GM21723 (cell line): ENCODE measurements around the gene GMPR.

Experiments
- ATAC-seq: cut with Tn5 transposase; IDR thresholded peaks from one replicate; pipeline ENCODE4 v1.9.1; 2021; ENCODE audit warnings: mild to moderate bottlenecking, moderate library complexity; ENCODE audit not compliant: unreplicated experiment

GMPR gene

GRCh38 chr6:16270178-16270794 is 31.9 kb downstream of the GMPR start:
- ATAC-seq = no peak

- no peak for ATAC-seq
Observed at GRCh38 chr6:16271428-16271827, 33.0 kb downstream of the GMPR start.

- ATAC-seq = no peak
Observed at GRCh38 chr6:16272201-16272600, 33.8 kb downstream of the GMPR start.

- no peak for ATAC-seq
Observed at GRCh38 chr6:16273256-16273655, 34.9 kb downstream of the GMPR start.

GRCh38 chr6:16274483-16274882 is 36.1 kb downstream of the GMPR start:
- no peak for ATAC-seq

- ATAC-seq = no peak
Observed at GRCh38 chr6:16274885-16275589, 36.6 kb downstream of the GMPR start.

- no peak for ATAC-seq
Observed at GRCh38 chr6:16277101-16277981, 39.0 kb downstream of the GMPR start.

- ATAC-seq = no peak
Observed at GRCh38 chr6:16278048-16278724, 39.8 kb downstream of the GMPR start.

- ATAC-seq = no peak
Observed at GRCh38 chr6:16278750-16279149, 40.4 kb downstream of the GMPR start.

- no peak for ATAC-seq
Observed at GRCh38 chr6:16279243-16279642, 40.9 kb downstream of the GMPR start.

GRCh38 chr6:16282370-16282769 is 44.0 kb downstream of the GMPR start:
- no peak for ATAC-seq

GRCh38 chr6:16284472-16284871 is 46.1 kb downstream of the GMPR start:
- no peak for ATAC-seq

- no peak for ATAC-seq
Observed at GRCh38 chr6:16285467-16286150, 47.2 kb downstream of the GMPR start.

- ATAC-seq = no peak
Observed at GRCh38 chr6:16286151-16286522, 47.8 kb downstream of the GMPR start.

GRCh38 chr6:16288163-16288562 is 49.8 kb downstream of the GMPR start:
- no peak for ATAC-seq

GRCh38 chr6:16291739-16292138 is 53.4 kb downstream of the GMPR start:
- ATAC-seq = no peak

GRCh38 chr6:16292432-16292831 is 54.0 kb downstream of the GMPR start:
- ATAC-seq = no peak

- no peak for ATAC-seq
Observed at GRCh38 chr6:16292942-16293341, 54.6 kb downstream of the GMPR start.

- ATAC-seq = no peak
Observed at GRCh38 chr6:16294371-16294770, 56.0 kb downstream of the GMPR start.

GRCh38 chr6:16295060-16295459 is 56.7 kb downstream of the GMPR start:
- no peak for ATAC-seq

- ATAC-seq = no peak
Observed at GRCh38 chr6:16295471-16295870, 57.1 kb downstream of the GMPR start.
